Measurements from ENCODE around the gene GPR33.

Gene GPR33

DNA sequence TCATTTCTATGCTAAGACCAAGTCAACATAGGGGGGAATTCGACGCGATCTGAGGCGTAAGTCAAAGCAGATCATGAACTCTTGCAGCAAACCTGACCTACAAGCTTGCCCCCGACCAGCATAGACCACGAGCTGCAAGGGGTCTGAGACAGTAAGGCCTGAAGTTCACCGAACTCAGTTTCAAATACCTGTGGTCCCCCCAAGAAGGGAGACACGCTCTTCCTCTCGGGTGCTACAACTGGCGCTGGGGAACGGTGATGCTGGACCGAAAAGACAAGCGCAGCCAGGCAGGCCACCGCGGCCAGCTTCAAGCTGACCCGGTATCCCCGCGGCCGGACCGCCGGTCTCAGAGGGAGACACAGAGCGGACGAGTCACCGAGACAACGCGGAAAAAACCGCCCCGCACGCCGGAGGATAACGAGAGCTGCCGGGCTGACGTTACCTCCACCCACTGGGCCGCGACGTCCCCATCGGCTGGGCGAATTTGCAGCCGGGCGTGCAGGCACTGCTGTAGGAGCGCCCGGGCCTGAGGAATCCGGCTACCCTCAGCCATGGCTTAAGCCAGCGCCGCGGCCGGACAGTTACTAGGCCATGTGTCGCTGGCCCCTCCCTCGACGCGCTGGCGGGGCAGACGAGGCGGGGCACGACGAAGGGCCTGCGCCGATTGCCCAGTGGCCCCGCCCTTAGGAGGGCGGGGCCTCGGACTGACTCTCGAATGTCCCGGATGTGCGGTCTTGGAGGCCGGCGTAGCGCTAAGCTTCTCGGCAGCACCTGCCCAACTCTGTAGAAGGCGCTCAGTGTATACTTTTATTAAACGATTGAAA lies 30.8 kb downstream of the GPR33 start, which contains the start of gene DTD2:
Gene DTD2 (minus strand): TSS at position 666 of the 824 bp plus-strand sequence. CDS start 113 bp downstream, at position 553.
- H3K27ac ChIP-seq, result peak within 1 kb of the TSS; percentile 84
- ChIA-PET CTCF (interaction anchor here (0.7 kb wide), 1 partner anchor 1104 kb away, joined by 5 read pairs; no protein-coding TSS in a partner anchor), POLR2A (ENCODE audit: low non-redundant PET) (interaction anchor here (0.6 kb wide), 1 partner anchor 103 kb away, joined by 3 read pairs; no protein-coding TSS in a partner anchor)
- DNase-seq (ENCODE audit: low spot score), result peak; percentile 87
- TF ChIP-seq, protein P1, sequence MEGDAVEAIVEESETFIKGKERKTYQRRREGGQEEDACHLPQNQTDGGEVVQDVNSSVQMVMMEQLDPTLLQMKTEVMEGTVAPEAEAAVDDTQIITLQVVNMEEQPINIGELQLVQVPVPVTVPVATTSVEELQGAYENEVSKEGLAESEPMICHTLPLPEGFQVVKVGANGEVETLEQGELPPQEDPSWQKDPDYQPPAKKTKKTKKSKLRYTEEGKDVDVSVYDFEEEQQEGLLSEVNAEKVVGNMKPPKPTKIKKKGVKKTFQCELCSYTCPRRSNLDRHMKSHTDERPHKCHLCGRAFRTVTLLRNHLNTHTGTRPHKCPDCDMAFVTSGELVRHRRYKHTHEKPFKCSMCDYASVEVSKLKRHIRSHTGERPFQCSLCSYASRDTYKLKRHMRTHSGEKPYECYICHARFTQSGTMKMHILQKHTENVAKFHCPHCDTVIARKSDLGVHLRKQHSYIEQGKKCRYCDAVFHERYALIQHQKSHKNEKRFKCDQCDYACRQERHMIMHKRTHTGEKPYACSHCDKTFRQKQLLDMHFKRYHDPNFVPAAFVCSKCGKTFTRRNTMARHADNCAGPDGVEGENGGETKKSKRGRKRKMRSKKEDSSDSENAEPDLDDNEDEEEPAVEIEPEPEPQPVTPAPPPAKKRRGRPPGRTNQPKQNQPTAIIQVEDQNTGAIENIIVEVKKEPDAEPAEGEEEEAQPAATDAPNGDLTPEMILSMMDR (conservative IDR thresholded peaks at IDR 0.05; ENCODE audit: low read depth), result no peak

DNA sequence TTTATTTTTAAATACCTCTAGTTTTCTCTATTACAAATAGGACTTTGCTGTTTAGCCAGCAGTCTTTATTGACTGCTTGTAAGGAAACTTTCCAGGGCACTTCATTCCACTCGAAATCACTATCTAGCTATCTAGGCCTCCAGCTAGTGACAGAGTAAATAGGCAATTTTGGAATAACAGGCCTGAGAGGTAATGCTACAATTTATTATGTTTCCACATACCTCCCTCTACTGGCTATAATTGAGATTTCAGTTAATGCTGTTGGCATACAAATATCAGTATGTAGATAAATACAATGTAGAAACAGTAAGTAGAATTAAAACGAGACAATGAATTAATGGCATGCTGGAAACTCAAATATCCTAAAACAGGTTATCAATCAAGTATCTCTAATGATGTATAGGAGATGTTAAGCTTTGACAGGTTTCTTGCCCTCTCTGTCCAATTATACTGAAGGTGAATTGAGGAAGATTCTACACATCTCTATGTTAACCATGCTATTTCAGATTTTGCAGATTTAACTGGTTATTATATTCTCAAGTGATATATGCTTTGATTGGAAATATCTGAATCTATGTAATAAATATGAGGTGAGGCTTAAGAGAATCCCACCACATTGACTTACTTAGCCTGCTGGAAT lies 37.7 kb downstream of the GPR33 start:
- DNase-seq (ENCODE audit: low spot score), result peak; percentile 29

DNA sequence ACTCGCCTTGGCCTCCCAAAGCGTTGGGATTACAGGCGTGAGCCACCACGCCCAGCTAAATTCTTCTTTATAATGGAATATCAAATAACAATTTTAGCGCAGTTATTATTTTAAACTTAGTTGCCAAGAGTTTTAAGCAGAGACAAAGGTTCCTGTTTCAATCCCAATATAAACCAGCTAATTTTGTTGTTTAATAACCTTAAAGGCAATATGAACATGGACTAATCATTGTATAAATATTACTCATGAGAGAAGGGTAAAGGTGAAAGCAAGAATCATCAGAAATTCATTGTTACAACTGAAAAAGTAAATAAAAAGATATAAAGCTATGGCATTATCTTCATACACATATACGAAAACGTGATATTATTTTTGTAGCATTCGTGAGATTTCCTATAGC lies 38.7 kb downstream of the GPR33 start:
- no peak overlapping the region for H3K27ac ChIP-seq
- TF ChIP-seq, protein P1 (conservative IDR thresholded peaks at IDR 0.05; ENCODE audit: low read depth), result no peak
- CTCF ChIA-PET, result interaction anchor here (0.6 to 0.9 kb wide), 5 partner anchors 9 to 570 kb away, joined by 3 read pairs; partner anchors contain the start of gene HECTD1
- no peak for DNase-seq (ENCODE audit: low spot score)
- POLR2A ChIA-PET (ENCODE audit: low non-redundant PET), result no interaction called here

More for the DNA sequence above, 37.7 kb downstream of the GPR33 start:
- POLR2A ChIA-PET (ENCODE audit: low non-redundant PET), result no interaction called here
- TF ChIP-seq, protein P1 (conservative IDR thresholded peaks at IDR 0.05; ENCODE audit: low read depth), result peak; percentile 67
- CTCF ChIA-PET, result interaction anchor here (0.5 to 0.8 kb wide), 6 partner anchors 30 to 545 kb away, joined by 3 to 4 read pairs (median 3); partner anchors contain the start of genes HEATR5A and HECTD1
- no peak overlapping the region for H3K27ac ChIP-seq

DNA sequence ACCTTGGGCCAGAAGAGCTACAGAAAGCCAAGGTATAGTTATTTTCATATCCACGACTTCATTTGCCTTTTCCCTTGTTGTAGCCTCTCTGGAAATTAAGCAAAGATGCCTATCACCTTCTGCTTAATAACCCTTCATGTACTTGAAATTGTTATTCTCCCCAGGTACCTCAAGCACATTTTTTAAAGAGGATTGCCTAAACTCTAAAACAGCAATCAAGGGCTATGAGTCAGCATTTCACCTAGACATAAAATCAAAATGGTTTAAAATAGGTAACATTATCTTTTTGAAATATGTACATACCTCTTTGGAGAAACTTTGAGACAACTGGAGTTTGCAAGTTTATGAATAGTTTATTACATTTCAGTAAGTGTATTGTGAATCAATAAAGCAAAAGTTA lies 42.1 kb downstream of the GPR33 start:
- TF ChIP-seq, protein P1 (conservative IDR thresholded peaks at IDR 0.05; ENCODE audit: low read depth), result no peak
- H3K27ac ChIP-seq, result no peak overlapping the region
- ChIA-PET CTCF (interaction anchor here (0.6 to 1.0 kb wide), 3 partner anchors 42 to 313 kb away, joined by 3 to 5 read pairs (median 3); no protein-coding TSS in a partner anchor), POLR2A (ENCODE audit: low non-redundant PET) (no interaction called here)
- DNase-seq (ENCODE audit: low spot score), result no peak

DNA sequence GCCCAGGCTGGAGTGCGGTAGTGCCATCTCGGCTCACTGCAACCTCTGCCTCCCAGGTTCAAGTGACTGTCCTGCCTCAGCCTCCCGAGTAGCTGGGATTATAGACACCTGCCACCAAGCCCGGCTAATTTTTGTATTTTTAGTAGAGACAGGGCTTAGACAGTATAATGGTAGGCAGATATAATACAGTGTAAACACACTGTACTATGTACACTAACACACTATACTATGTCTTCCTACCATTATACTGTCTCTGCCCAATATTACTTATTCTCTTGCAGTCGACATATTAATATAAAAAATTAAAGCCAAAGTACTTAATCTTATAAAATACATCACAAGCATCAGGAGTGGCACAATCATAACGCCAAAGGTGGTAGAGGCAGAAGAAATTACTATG lies 45.6 kb downstream of the GPR33 start:
- TF ChIP-seq, protein P1 (conservative IDR thresholded peaks at IDR 0.05; ENCODE audit: low read depth), result no peak
- peak overlapping the region; percentile 66 for H3K27ac ChIP-seq
- ChIA-PET POLR2A (ENCODE audit: low non-redundant PET) (no interaction called here), CTCF (no interaction called here)
- DNase-seq (ENCODE audit: low spot score), result no peak
